Umbilical cord (tissue), 2 donors: ENCODE results near the gene CTDSPL. TPM values are rescaled to one million over a fixed set of nuclear protein-coding genes. Genes with fewer than 3 reads are reported as not detected.

Experiments used
- DNase-seq: peaks from one replicate; pipeline ENCODE4 v3.0.0-alpha.2; 2015; ENCODE audit warnings: low spot score
- total RNA-seq: library from RNA; depleted of rRNA; stranded (reverse); fragments of >200 nt; gene quantifications from one replicate; pipeline ENCODE4 v1.2.3, GENCODE V29; 2014; ENCODE audit warnings: low replicate concordance; ENCODE audit not compliant: insufficient read depth

Gene CTDSPL
- total RNA-seq, 1 donor from 2014 or later, result 33.9 TPM

GRCh38 chr3:37853691-37854413 is 7.8 kb upstream of the CTDSPL start:
- peak; percentile 66 for DNase-seq

DNA sequence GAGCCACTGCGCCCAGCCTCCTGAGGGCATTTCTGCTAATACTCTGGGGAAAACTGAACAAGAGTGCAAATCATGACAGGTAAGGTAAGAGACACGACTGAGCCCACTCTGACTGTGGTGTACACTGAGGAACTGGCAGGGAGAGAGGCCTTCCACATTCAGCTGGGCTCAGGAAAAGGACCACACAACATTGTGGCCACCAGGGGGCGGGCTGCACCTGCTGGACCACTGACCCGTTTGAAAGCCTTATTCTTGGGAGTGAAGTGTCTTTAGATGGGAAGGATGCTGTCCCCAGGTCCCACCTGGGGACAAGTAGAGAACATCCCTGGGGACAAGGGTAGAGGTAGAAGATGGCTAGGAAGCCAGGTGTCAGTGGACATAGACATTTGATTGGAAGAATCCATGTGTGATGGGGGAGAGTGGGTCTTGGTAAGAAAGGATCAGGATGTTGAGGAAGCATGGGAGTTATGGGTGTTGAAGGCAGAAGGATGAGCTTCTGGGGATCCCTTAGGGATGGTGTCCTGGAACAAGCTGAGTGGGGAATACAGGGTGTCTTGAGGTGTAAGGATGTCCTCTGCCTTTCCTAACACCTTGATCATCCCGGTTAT is 6.2 kb upstream of the CTDSPL start:
- DNase-seq, result peak; percentile 72

DNA sequence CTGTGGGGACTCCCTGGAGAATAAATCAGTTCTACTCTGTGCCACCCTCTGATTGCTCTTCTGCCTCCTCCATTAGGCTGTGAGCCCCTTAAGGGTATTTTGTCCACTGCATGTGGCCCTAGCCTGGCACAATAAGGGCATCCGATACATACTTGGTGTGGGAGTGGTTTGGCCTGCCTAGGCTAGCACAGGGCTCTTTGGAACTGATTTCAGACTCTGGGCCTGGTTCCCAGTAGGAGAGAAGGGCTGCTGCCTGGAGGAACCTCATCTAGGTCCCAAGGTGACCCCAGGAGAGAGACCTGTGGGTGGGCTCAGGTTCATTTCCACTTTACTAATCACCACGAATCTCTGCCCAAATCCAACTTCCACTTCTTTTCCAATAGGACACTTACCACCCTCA is 5.3 kb upstream of the CTDSPL start:
- no peak for DNase-seq

- no peak for DNase-seq
Measured at GRCh38 chr3:37858742-37859141, 2.9 kb upstream of the CTDSPL start.

DNA sequence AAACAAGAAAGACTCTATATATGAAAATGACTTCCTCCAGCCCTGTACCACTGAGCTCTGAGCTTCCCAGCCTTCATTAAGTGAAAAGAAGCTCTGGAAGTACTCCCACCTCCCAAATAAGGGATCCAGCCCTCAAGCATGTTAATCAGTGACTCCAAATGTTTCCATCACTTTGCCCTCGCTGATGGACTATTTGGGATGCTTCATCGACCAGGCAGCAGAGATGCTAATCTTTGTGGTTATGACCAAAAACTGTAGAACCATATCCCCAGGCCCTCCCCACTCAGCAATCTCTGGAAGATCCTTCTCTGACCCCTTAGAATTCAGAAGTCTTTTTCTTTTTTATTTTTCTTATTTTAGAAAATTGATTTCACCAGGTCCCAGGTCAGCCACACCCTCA is 2.3 kb upstream of the CTDSPL start:
- DNase-seq, result no peak

DNA sequence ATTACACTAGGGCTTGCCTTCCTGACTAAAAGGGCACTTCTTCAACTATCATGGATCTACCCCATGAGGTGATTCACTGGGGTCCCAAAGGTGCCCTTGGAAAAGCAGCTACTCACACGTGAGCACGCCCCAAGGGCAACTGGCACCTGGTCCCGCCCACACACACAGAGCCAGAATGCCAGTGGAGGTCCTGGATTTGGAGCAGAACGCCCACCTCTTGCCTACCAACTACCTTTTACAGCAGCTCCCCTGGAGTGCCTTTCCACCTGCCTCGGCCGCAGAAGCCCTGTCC is 1.8 kb upstream of the CTDSPL start:
- no peak for DNase-seq

DNA sequence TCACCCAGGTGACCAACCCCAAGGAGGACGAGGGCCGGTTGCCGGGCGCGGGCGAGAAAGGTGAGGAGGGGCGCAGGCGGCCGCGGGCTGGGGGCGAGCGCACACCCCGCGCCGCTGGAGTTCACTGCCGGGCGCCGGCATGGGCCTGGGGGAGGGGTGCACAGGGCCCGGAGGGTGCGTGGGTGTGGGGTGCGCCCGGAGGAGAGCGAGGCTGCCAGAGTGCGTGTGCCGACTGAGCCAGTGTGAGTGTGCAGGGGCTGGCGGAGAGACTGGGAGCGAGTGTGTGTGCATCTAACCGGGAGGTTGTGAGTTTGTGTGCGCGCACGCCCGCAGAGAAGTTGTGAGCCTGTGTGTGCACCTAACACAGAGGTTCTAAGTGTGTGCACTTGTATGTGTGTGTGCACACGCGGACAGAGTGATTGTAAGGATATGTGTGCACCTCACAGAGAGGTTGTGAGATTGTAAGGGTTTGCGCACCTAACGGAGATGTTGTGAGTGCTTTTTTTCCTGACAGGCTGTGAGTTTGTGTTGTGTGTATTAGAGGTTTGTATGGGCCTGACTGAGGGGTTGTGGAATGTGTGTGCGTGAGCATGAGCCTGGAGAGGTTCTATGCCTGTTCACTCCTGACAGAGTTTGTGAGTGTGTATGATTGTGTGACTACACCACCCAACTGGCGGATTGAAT is 681 bp downstream of the CTDSPL start:
- DNase-seq, result peak; percentile 52

DNA sequence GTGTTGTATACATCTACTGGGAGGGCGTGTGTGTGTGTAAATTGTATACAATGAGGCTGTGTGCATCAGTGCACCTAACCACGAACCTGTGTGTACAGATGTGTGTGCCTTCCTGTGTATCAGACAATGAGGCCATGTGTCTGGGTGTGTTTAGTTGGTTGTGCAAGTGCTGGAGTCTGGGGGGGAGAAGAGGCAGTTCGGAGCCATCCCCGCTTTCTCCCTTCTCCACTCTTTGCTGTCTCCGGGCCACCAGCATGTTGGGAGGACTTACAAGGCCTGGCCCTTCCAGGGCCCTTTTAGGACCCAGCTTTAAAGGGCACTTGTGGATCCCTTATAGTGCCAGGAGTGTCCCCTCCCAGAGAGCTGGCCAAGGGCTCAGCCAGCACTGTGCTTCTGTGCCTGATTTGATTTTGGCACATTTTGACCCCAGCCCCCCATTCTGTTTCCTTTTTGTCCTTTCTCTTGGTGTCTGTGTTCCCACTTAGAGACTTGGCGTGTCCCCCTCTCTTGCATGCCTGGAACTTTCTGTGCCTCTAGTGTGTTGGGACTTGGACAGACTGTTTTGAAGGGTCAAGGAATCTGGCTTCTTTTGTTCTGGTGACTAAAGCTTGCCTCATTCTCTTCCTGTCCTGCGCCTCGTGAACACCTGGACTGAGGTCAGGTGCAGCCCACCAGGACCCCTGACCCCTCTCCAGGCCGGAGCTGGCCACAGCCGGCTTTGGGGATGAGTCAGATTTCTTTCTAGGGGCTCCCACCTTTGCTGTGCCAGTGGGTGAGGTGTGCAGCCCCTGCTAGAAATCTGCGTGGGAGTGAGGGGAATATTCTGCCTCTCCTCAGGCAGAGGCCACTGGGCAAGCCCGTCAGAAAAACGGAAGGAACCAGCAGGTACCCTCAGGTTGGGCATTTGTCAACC is 1.5 kb downstream of the CTDSPL start:
- DNase-seq, result no peak

DNA sequence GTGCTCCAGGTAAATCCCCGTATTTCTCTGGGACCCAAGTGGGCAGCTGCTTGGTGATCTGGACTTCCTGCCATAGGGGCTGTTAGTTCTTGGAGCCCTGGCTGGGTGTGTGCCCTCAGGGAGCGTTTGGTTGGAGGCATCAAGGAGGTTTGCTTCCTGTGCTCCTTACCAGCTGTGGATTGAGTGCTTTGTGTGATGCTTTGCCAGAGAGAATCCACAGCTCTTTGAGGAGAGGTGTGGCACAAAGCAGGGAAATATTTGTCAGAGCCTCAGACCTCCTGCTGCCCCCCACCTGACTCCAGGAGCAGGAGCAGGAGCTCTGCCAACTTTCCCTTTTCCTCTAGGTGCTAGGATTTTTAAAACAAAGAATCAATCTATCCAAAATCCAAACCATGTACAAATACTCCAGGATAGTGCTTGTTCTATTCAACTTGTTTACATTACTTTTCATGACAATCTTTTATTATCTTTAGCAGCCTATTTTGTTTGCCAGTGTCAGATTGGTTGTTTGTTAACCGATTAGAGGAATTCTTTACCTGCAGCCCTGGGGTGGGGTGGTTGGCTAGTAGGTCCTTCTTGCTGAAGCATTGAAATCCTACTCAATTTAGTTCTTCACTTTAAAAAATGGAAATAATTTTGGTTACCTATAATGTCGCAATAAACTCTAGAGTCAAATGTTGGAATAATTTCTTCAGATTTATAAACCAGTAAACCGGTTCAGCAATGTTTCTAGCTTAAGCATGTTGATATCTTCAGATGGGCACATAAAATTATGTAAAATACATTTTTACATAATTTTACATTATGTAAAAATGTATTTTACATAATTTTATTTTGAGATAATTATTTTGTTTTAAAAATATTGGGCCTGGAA is 2.5 kb downstream of the CTDSPL start:
- no peak for DNase-seq

- DNase-seq, result no peak
Measured at GRCh38 chr3:37864904-37865303, 3.2 kb downstream of the CTDSPL start.

- no peak for DNase-seq
Measured at GRCh38 chr3:37867144-37867543, 5.5 kb downstream of the CTDSPL start.

- DNase-seq, result no peak
Measured at GRCh38 chr3:37871858-37872257, 10.2 kb downstream of the CTDSPL start.

DNA sequence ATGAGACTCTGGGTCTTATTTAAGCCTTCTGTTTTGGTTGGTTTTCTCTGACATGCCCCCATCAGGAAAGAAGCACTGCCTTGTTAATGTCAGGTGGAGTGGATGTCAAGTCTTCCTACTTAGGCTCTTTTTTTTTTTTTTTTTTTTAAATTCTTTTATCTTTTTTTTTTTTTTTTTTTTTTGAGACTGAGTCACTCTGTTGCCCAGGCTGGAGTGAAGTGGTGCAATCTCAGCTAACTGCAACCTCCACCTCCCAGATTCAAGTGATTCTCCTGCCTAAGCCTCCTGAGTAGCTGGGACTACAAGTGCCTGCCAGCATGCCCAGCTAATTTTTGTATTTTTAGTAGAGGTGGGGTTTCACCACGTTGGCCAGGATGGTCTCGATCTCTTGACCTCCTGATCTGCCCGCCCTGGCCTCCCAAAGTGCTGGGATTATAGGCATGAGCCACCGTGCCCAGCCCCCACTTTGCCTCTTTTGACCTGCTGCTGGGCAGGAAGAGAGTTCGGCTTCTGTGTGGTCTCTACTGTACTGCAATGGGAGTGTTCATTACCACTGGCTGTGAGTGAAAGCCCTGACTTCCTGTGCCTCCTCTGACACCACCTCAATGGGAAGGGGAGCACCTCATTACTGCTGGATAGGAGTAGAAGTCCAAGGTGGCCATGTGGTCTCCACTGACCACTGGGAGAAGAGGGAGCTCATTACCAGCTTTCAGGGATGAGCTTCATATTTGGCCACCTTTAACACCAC is 10.9 kb downstream of the CTDSPL start:
- DNase-seq, result no peak

DNA sequence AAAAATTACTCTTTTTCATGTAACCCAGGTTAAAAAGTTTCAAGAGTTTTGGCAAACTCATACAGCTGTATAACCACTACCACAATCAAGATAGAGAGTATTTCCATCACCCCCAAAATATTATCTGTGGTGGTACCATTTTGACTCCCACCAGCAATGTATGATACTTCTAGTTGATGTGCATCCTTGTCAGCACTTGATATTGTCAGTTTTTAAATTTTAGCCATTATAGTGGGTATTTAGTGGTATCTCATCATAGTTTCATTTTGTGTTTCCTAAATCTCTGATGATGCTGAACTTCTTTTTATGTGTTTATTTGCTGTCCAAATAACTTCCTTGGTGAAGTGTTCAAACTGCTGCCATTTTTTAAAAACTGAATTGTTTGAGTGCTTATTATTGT is 14.6 kb downstream of the CTDSPL start:
- DNase-seq, result no peak

- no peak for DNase-seq
Measured at GRCh38 chr3:37882711-37883110, 21.0 kb downstream of the CTDSPL start.

DNA sequence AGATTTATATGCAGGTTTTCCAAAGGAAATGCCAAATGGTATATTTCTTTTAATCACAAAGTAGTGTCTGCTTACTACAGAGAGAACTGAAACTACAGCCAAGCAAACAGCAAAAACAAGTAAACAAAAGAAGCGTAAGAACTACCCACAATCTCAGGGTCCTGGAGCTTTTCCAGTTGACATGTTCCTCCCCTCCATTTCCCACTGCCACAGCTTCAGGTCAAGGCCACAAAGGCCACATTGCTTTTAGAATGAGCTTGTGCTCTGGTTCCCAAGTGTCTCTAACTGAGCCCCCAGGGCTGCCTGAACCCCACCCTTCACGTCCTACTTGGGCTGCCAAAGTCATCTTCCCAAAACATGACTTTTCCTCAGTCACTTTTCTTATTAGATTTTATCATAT is 24.1 kb downstream of the CTDSPL start:
- no peak for DNase-seq

- no peak for DNase-seq
Measured at GRCh38 chr3:37886395-37886794, 24.7 kb downstream of the CTDSPL start.

GRCh38 chr3:37887062-37887461 is 25.4 kb downstream of the CTDSPL start:
- no peak for DNase-seq

GRCh38 chr3:37887824-37888223 is 26.1 kb downstream of the CTDSPL start:
- no peak for DNase-seq

DNA sequence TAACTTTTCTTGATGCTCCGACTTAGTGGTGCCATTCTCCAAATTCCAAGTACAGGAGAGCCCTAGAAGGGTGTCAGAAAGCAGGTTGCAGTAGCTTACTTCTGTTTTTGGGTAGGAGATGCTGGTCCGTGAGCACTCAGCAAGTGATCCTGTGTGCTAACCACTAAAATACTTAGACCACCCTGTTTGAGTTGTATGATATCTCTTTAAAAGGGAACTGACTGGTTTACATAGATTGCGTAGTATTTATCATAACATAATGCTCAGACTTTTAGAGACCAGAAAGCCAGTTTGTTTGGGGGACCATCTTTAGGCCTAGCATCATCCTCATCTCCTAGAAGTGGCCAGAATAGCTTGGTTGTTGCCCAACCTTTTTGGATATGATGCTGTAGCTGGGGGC is 26.7 kb downstream of the CTDSPL start:
- DNase-seq, result no peak
